SKM-1 treated with dmso at 0.1 percent for 144 hours (cell line): ENCODE measurements around the gene POU5F1.

Experiments used
- DNase-seq: peaks from one replicate; lab custom pipeline; 2025; ENCODE audit not compliant: unreplicated experiment; lab: John Stamatoyannopoulos, UW

Gene POU5F1

GRCh38 chr6:31116661-31117385 is 53.7 kb downstream of the POU5F1 start:
- no peak for DNase-seq

GRCh38 chr6:31115941-31116560 is 54.4 kb downstream of the POU5F1 start:
- no peak for DNase-seq

DNA sequence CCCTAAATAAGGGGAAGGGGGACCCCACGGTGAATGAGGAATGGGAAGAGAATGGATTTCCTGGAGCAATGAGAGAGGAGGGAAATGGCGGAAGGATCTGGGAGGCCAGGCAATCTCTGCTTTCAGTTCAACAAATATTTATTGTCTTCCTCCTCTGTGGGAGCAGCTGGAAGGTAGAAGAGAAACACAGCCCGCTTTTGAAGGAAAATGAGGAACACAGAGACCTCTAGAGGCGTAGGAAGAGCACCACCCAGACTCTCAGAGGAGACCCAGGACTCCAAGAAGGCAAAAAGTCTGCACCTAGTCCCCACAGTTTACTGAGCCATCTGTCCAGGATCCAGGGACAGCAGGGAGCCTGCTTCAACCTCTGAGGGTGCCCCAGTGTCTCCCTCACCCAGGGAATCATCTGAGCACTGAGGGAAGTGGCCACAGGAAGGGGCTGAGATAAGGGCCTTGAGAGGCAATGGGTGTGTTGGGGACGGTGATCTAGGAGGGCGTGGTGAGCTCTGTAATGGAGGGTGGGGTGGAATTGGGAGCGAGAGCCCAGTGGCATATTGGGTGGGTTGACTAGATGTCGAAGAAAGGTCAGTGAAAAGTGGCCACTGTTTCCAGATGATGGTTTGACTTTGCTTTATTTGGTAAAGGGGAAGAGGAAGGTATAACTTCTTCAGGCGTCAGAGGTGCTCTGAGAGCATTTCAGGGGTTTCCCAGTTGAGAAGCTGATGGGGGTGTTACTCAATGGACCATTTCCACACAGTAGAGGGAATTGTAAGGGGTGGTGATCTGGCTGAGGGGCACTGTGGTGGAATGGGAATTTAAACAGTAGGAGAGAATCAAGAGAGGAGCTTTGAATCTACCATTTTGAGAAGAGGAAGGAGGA is 55.3 kb downstream of the POU5F1 start:
- DNase-seq: no peak

DNA sequence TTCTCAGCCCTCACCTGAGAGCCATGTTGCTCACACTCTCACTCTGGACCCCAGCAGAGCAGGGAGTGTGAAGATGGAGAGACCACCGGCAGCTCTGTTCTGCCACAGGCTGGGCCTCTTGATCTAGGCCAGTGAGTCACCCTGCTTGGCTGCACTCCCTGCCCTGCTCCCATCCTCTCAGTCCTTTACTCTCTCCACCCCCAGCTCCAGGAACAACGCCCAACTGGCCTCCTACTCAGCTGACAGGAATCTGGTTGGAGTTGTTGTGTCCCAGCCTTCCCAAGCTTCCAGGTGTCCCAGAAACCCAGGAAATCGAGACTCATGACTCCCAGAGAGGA is 56.0 kb downstream of the POU5F1 start, which contains the start of gene PSORS1C1:
PSORS1C1 (plus strand) TSS at position 260 of the 338 bp plus-strand sequence. CDS start 14,833 bp downstream, outside the sequence.
- no peak for DNase-seq
